ENCODE results near the gene BORCS5.

Gene BORCS5

GRCh38 chr12:12436831-12437345, 80.0 kb downstream of the BORCS5 start:
- DNase-seq: no peak

- DNase-seq: no peak
These were observed 82.8 kb downstream of the BORCS5 start for GRCh38 chr12:12439636-12440035.

GRCh38 chr12:12440784-12441428, 84.0 kb downstream of the BORCS5 start:
- no peak for DNase-seq

- no peak for DNase-seq
These were observed 84.5 kb downstream of the BORCS5 start for GRCh38 chr12:12441429-12441807.

- DNase-seq: no peak
These were observed 85.1 kb downstream of the BORCS5 start for GRCh38 chr12:12441843-12442461.

GRCh38 chr12:12442548-12443071, 85.7 kb downstream of the BORCS5 start:
- DNase-seq: no peak

GRCh38 chr12:12443431-12443878, 86.6 kb downstream of the BORCS5 start:
- no peak for DNase-seq

- no peak for DNase-seq
These were observed 88.4 kb downstream of the BORCS5 start for GRCh38 chr12:12445165-12445881.

- no peak for DNase-seq
These were observed 89.0 kb downstream of the BORCS5 start for GRCh38 chr12:12445882-12446181.

- DNase-seq: no peak
These were observed 89.9 kb downstream of the BORCS5 start for GRCh38 chr12:12446786-12447185.

- DNase-seq: no peak
These were observed 90.4 kb downstream of the BORCS5 start for GRCh38 chr12:12447236-12447635.

GRCh38 chr12:12447837-12448236, 91.0 kb downstream of the BORCS5 start:
- DNase-seq: no peak

GRCh38 chr12:12449533-12450025, 92.7 kb downstream of the BORCS5 start:
- no peak for DNase-seq

- DNase-seq: no peak
These were observed 93.2 kb downstream of the BORCS5 start for GRCh38 chr12:12450043-12450471.

- no peak for DNase-seq
These were observed 94.2 kb downstream of the BORCS5 start for GRCh38 chr12:12451098-12451497.

- DNase-seq: no peak
These were observed 95.5 kb downstream of the BORCS5 start for GRCh38 chr12:12452326-12452902.

- no peak for DNase-seq
These were observed 96.8 kb downstream of the BORCS5 start for GRCh38 chr12:12453635-12454034.

- no peak for DNase-seq
These were observed 97.4 kb downstream of the BORCS5 start for GRCh38 chr12:12454315-12454714.

- DNase-seq: no peak
These were observed 99.8 kb downstream of the BORCS5 start for GRCh38 chr12:12456637-12457036.

- no peak for DNase-seq
These were observed 104.4 kb downstream of the BORCS5 start for GRCh38 chr12:12460935-12461922.

- DNase-seq: no peak
These were observed 105.0 kb downstream of the BORCS5 start for GRCh38 chr12:12461923-12462315.

- no peak for DNase-seq
These were observed 108.6 kb downstream of the BORCS5 start for GRCh38 chr12:12465522-12465921.
